Esophagus muscularis mucosa (tissue), 4 donors: ENCODE results near the gene COL26A1.

Experiments
- EP300 ChIP-seq: sonication (generic); formaldehyde crosslinking; IDR thresholded peaks from one replicate; pipeline ENCODE4 v1.6.1; 2017; ENCODE audit warnings: antibody characterized with exemption
- POLR2A ChIP-seq: fragments of 450-650 bp; IDR thresholded peaks from one replicate; pipeline ENCODE4 v1.6.1; 2017; ENCODE audit warnings: antibody characterized with exemption, moderate library complexity, mild to moderate bottlenecking, low read depth
- TF ChIP-seq, protein P1 (sequence below), 3 experiments: fragments of 200-600 bp in 2 of 3; fragments of 450-650 bp in 1 of 3; sonication (generic) in 2 of 3; IDR thresholded peaks; one replicate each; pipeline ENCODE4 v1.5.1; 2017 to 2019; ENCODE audit warnings: antibody characterized with exemption in 3 of 3, mild to moderate bottlenecking in 2 of 3, moderate library complexity in 1 of 3

DNA sequence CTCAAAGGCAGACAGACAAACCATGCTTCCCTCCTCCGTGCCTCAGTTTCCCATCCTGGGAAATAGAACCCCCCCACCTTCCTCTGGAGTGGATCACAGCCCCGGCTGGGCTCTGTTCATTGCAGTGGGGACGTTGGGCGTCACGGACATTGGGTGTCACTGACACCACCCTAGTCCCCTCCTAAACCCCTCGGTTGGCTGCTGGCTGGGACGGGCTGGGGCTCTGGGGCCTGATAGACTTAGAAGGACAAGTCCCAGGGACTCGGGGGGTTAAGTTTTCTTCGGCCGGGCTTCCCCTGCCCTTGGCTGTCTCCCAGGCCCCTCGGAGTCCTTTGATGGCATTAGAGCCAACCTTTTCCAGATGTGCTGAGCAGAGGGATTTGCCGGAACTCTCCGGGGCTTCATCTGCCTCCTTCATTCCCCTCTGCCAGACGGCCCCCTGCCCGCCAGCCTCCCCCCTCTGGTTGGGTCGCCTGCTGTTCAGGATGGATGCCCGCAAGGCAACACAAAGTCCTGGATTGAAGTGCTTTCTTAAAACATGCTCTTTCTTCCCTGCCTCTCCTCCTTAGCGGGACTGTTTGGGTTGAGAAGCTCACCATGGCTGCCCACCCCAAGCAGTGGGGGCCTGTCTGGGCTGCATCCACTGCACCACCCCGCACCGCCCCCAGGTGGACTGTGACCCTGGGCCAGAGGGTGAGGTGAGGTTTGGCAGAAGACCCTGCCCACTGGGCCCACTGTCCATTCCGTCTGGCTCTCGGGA, 73.0 kb downstream of the COL26A1 start:
- TF ChIP-seq, protein P1, sequence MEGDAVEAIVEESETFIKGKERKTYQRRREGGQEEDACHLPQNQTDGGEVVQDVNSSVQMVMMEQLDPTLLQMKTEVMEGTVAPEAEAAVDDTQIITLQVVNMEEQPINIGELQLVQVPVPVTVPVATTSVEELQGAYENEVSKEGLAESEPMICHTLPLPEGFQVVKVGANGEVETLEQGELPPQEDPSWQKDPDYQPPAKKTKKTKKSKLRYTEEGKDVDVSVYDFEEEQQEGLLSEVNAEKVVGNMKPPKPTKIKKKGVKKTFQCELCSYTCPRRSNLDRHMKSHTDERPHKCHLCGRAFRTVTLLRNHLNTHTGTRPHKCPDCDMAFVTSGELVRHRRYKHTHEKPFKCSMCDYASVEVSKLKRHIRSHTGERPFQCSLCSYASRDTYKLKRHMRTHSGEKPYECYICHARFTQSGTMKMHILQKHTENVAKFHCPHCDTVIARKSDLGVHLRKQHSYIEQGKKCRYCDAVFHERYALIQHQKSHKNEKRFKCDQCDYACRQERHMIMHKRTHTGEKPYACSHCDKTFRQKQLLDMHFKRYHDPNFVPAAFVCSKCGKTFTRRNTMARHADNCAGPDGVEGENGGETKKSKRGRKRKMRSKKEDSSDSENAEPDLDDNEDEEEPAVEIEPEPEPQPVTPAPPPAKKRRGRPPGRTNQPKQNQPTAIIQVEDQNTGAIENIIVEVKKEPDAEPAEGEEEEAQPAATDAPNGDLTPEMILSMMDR (IDR thresholded peaks at IDR 0.05): no peak
- TF ChIP-seq POLR2A (no peak), EP300 (no peak)
